K562 (cell line): ENCODE data around the gene GNAI2. TPM values are rescaled to one million over a fixed set of nuclear protein-coding genes. Genes with fewer than 3 reads are reported as not detected.

Experiments
- ADNP ChIP-seq: fragments of 200-800 bp; sonication (Bioruptor generic); IDR thresholded peaks from 2 replicates; pipeline ENCODE4 v1.6.1; 2016; ENCODE audit warnings: missing genetic modification characterization, missing compliant biosample characterization
- ARID2 ChIP-seq: fragments of 450-650 bp; IDR thresholded peaks from 2 replicates; pipeline ENCODE4 v1.6.1; 2017; ENCODE audit warnings: antibody characterized with exemption, mild to moderate bottlenecking
- CBX3 ChIP-seq, 2 experiments: IDR thresholded peaks; 1 replicate in 1 of 2; 2 replicates in 1 of 2; pipeline ENCODE4 v1.6.1; 2012; ENCODE audit warnings: inconsistent platforms in 2 of 2, low read length in 2 of 2, borderline replicate concordance in 1 of 2, control low read depth in 1 of 2
- CREBBP ChIP-seq: IDR thresholded peaks from one replicate; pipeline ENCODE4 v1.6.1; 2012; ENCODE audit warnings: low read depth, mild to moderate bottlenecking, control low read depth, inconsistent platforms, low read length
- CXXC5 ChIP-seq: fragments of 250-450 bp; sonication (Bioruptor Pico); IDR thresholded peaks from 2 replicates; pipeline ENCODE4 v1.8.0; 2022; ENCODE audit warnings: inconsistent platforms, mild to moderate bottlenecking, moderate library complexity
- ETV1 ChIP-seq: fragments of 450-650 bp; conservative IDR thresholded peaks from 2 replicates; pipeline ENCODE4 v1.6.1; 2016; ENCODE audit warnings: missing genetic modification characterization, control low read depth, low read depth, missing compliant biosample characterization
- ETV5 ChIP-seq: sonication (generic); formaldehyde crosslinking; IDR thresholded peaks from 2 replicates; pipeline ENCODE4 v1.4.0; 2020; ENCODE audit warnings: low read depth, mild to moderate bottlenecking, missing genetic modification reagents
- FOXJ2 ChIP-seq: fragments of 200-800 bp; sonication (Bioruptor generic); IDR thresholded peaks from 2 replicates; pipeline ENCODE4 v1.6.1; 2016; ENCODE audit warnings: missing genetic modification characterization, missing compliant biosample characterization
- GABPA ChIP-seq: fragments of 200-800 bp; sonication (Bioruptor generic); conservative IDR thresholded peaks from 2 replicates; pipeline ENCODE4 v1.6.1; 2016; ENCODE audit warnings: low read depth, missing genetic modification characterization, missing compliant biosample characterization
- GABPB1 ChIP-seq: sonication (generic); formaldehyde crosslinking; IDR thresholded peaks from 2 replicates; pipeline ENCODE4 v1.8.0; 2022; ENCODE audit warnings: mild to moderate bottlenecking, missing genetic modification reagents
- MAZ ChIP-seq, 2 experiments: fragments of 450-650 bp in 1 of 2; sonication (generic) in 1 of 2; formaldehyde crosslinking; IDR thresholded peaks in 1 of 2; conservative IDR thresholded peaks in 1 of 2; 2 replicates each; pipeline versions ENCODE4 v1.4.0 to v1.5.0; 2020; ENCODE audit warnings: mild to moderate bottlenecking in 1 of 2, missing genetic modification reagents in 1 of 2
- MTF1 ChIP-seq: fragments of 250-450 bp; sonication (Bioruptor Pico); IDR thresholded peaks from 2 replicates; pipeline ENCODE4 v1.9.0; 2021; ENCODE audit warnings: moderate library complexity, mild to moderate bottlenecking, inconsistent platforms, borderline replicate concordance
- MYBL2 ChIP-seq, 2 experiments: fragments of 450-650 bp in 1 of 2; sonication (generic) in 1 of 2; formaldehyde crosslinking in 1 of 2; IDR thresholded peaks; 2 replicates each; pipeline versions ENCODE4 v1.6.1 to v1.8.1; 2017 to 2022; ENCODE audit warnings: borderline replicate concordance in 1 of 2, inconsistent platforms in 1 of 2, low read depth in 1 of 2, mild to moderate bottlenecking in 1 of 2, missing genetic modification reagents in 1 of 2, moderate library complexity in 1 of 2
- NCOA1 ChIP-seq: fragments of 450-650 bp; IDR thresholded peaks from 2 replicates; pipeline ENCODE4 v1.6.1; 2016; ENCODE audit warnings: low read depth
- PTTG1 ChIP-seq: fragments of 450-650 bp; IDR thresholded peaks from 2 replicates; pipeline ENCODE4 v1.6.1; 2016; ENCODE audit warnings: low read depth, mild to moderate bottlenecking, missing genetic modification characterization, missing compliant biosample characterization
- SNIP1 ChIP-seq: fragments of 450-650 bp; IDR thresholded peaks from 2 replicates; pipeline ENCODE4 v1.7.1; 2017; ENCODE audit warnings: low read depth, mild to moderate bottlenecking
- TOE1 ChIP-seq, 2 experiments: fragments of 450-650 bp in 1 of 2; sonication (generic) in 1 of 2; formaldehyde crosslinking in 1 of 2; IDR thresholded peaks; 2 replicates each; pipeline versions ENCODE4 v1.7.1 to v1.8.0; 2016 to 2022; ENCODE audit warnings: borderline replicate concordance in 2 of 2, mild to moderate bottlenecking in 2 of 2, antibody characterized with exemption in 1 of 2, inconsistent platforms in 1 of 2, low read depth in 1 of 2, missing genetic modification reagents in 1 of 2, moderate library complexity in 1 of 2
- USF2 ChIP-seq: sonication (generic); formaldehyde crosslinking; IDR thresholded peaks from 2 replicates; pipeline ENCODE4 v1.5.0; 2020; ENCODE audit warnings: missing genetic modification reagents
- WHSC1 ChIP-seq: IDR thresholded peaks from one replicate; pipeline ENCODE4 v1.6.1; 2012; ENCODE audit warnings: low read length, control low read depth, inconsistent platforms
- ZNF449 ChIP-seq: fragments of 250-450 bp; sonication (Bioruptor Pico); IDR thresholded peaks from 2 replicates; pipeline ENCODE4 v1.8.0; 2022; ENCODE audit warnings: moderate library complexity, mild to moderate bottlenecking, inconsistent platforms
- ZNF780A ChIP-seq: fragments of 250-450 bp; sonication (Bioruptor Pico); IDR thresholded peaks from 2 replicates; pipeline ENCODE4 v1.5.0; 2021; ENCODE audit warnings: mild to moderate bottlenecking
- polyA plus RNA-seq, 8 experiments: library from polyadenylated mRNA; depleted of rRNA in 4 of 8; stranded (reverse) in 5 of 8; unstranded in 3 of 8; fragments of >200 nt; fragmentation: Nextera tagmentation in 2 of 8; fragmentation: Illumina TruSeq in 1 of 8; extraction: Ambion mirVana in 2 of 8; extraction: Trizol in 1 of 8; gene quantifications; 2 replicates each; pipeline versions ENCODE4 v1.2.1 to v1.2.3, GENCODE V29; 2011 to 2014; ENCODE audit warnings: inconsistent platforms in 1 of 8, missing spikeins in 1 of 8
- total RNA-seq, 7 experiments: library from RNA; depleted of rRNA in 6 of 7; stranded (reverse); fragments of >200 nt in 6 of 7; fragmentation: Illumina TruSeq in 2 of 7; extraction: Trizol in 2 of 7; gene quantifications; 2 replicates each; pipeline versions ENCODE4 v1.2.1 to v1.2.3, GENCODE V29; 2011 to 2021; ENCODE audit warnings: low replicate concordance in 1 of 7
- TF ChIP-seq, protein P1 (sequence below): fragments of 450-650 bp; formaldehyde crosslinking; IDR thresholded peaks from 2 replicates; pipeline ENCODE4 v1.4.0; 2020; ENCODE audit warnings: mild to moderate bottlenecking, moderate library complexity

The GNAI2 gene
- total and polyA plus RNA-seq, 9 of the 15 experiments (the other 6 are each of a cell fraction or from before 2014, with no cell fraction given), result 1.1 to 72.2 (median 42.7) TPM

- TF ChIP-seq, protein P1, sequence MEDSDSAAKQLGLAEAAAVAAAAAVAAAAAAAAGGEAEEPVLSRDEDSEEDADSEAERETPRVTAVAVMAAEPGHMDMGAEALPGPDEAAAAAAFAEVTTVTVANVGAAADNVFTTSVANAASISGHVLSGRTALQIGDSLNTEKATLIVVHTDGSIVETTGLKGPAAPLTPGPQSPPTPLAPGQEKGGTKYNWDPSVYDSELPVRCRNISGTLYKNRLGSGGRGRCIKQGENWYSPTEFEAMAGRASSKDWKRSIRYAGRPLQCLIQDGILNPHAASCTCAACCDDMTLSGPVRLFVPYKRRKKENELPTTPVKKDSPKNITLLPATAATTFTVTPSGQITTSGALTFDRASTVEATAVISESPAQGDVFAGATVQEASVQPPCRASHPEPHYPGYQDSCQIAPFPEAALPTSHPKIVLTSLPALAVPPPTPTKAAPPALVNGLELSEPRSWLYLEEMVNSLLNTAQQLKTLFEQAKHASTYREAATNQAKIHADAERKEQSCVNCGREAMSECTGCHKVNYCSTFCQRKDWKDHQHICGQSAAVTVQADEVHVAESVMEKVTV, result peak; percentile 89
- TF ChIP-seq USF2 (CRISPR knock-in tag) (no peak), CBX3 (IDR thresholded peaks at IDR 0.05; ENCODE audit: borderline replicate concordance in 1 of 2, low read length in 2 of 2) (no peak), ZNF780A (CRISPR knock-in tag) (no peak), ADNP (tag) (no peak), FOXJ2 (tag) (no peak), ZNF449 (CRISPR knock-in tag) (no peak), WHSC1 (no peak), ARID2 (peak; percentile 86), CXXC5 (CRISPR knock-in tag) (peak; percentile 42; the same call in 1 of the 2 replicates), SNIP1 (no peak), MTF1 (CRISPR knock-in tag) (no peak), ETV5 (0 out of 2 replicates have a peak, but pooled peaks have one; percentile 37), GABPB1 (CRISPR knock-in tag) (peak; percentile 71; the same call in 1 of the 2 replicates), MAZ (CRISPR knock-in tag; conservative IDR thresholded peaks at IDR 0.05 in 1 of 2, IDR thresholded peaks at IDR 0.05 in 1 of 2) (peak; percentile 46 to 90; a peak in 3 of 4 replicates), ETV1 (no peak), PTTG1 (tag) (no peak), TOE1 (IDR thresholded peaks at IDR 0.05; ENCODE audit: borderline replicate concordance) (0 out of 2 replicates have a peak, but pooled peaks have one; percentile 27), TOE1 (CRISPR knock-in tag; IDR thresholded peaks at IDR 0.05; ENCODE audit: borderline replicate concordance, low read depth) (no peak), CREBBP (no peak), NCOA1 (no peak), MYBL2 (IDR thresholded peaks at IDR 0.05; ENCODE audit: low read depth) (no peak), MYBL2 (CRISPR knock-in tag; IDR thresholded peaks at IDR 0.05; ENCODE audit: borderline replicate concordance) (no peak), GABPA (peak; percentile 58)
These were observed 37.1 kb downstream of the GNAI2 start (continued) for GRCh38 chr3:50272911-50273688.
